HepG2 (cell line): ENCODE measurements around the gene RHBDL1. TPM values are rescaled to one million over a fixed set of nuclear protein-coding genes. Genes with fewer than 3 reads are reported as not detected.
A peak's percentile ranks its signal among the peaks of the same experiment; 100 is the strongest.

Experiments used
- CBFB ChIP-seq: sonication (generic); formaldehyde crosslinking; IDR thresholded peaks from 2 replicates; pipeline ENCODE4 v1.4.0; 2020; ENCODE audit warnings: missing genetic modification reagents
- ELF1 ChIP-seq: sonication (generic); formaldehyde crosslinking; IDR thresholded peaks from 2 replicates; pipeline ENCODE4 v1.4.0; 2020; ENCODE audit warnings: missing genetic modification reagents
- FOSL2 ChIP-seq: sonication (generic); formaldehyde crosslinking; IDR thresholded peaks from 2 replicates; pipeline ENCODE4 v1.4.0; 2020; ENCODE audit warnings: missing genetic modification reagents
- JUND ChIP-seq: sonication (generic); formaldehyde crosslinking; IDR thresholded peaks from 2 replicates; pipeline ENCODE4 v1.8.0; 2022; ENCODE audit warnings: mild to moderate bottlenecking, missing genetic modification reagents
- LCORL ChIP-seq, 2 experiments: fragments of 450-650 bp in 1 of 2; sonication (generic) in 1 of 2; formaldehyde crosslinking in 1 of 2; IDR thresholded peaks; 2 replicates each; pipeline versions ENCODE4 v1.5.0 to v1.6.1; 2017 to 2020; ENCODE audit warnings: antibody characterized with exemption in 1 of 2, missing genetic modification reagents in 1 of 2
- PATZ1 ChIP-seq: sonication (generic); formaldehyde crosslinking; IDR thresholded peaks from 2 replicates; pipeline ENCODE4 v1.4.0; 2020; ENCODE audit warnings: missing genetic modification reagents
- TBX3 ChIP-seq: fragments of 450-650 bp; IDR thresholded peaks from 2 replicates; pipeline ENCODE4 v1.6.1; 2017; ENCODE audit warnings: antibody characterized with exemption, mild to moderate bottlenecking, inconsistent platforms, borderline replicate concordance
- ZBTB43 ChIP-seq: sonication (generic); formaldehyde crosslinking; conservative IDR thresholded peaks from 2 replicates; pipeline ENCODE4 v1.4.0; 2020; ENCODE audit warnings: missing genetic modification reagents
- ZKSCAN8 ChIP-seq: IDR thresholded peaks from 2 replicates; pipeline ENCODE4 v1.6.1; 2016; ENCODE audit warnings: borderline replicate concordance, missing genetic modification reagents, missing compliant biosample characterization
- ZNF264 ChIP-seq: sonication (generic); formaldehyde crosslinking; IDR thresholded peaks from 2 replicates; pipeline ENCODE4 v1.4.0; 2020; ENCODE audit warnings: missing genetic modification reagents
- ZNF335 ChIP-seq: sonication (generic); formaldehyde crosslinking; IDR thresholded peaks from 2 replicates; pipeline ENCODE4 v1.4.0; 2020; ENCODE audit warnings: missing genetic modification reagents
- ZNF496 ChIP-seq: sonication (generic); formaldehyde crosslinking; IDR thresholded peaks from 2 replicates; pipeline ENCODE4 v1.8.1; 2023; ENCODE audit warnings: mild to moderate bottlenecking, moderate library complexity, missing genetic modification reagents; ENCODE audit not compliant: insufficient replicate concordance
- ZSCAN20 ChIP-seq: sonication (generic); formaldehyde crosslinking; IDR thresholded peaks from 2 replicates; pipeline ENCODE4 v1.4.0; 2020; ENCODE audit warnings: missing genetic modification reagents, mild to moderate bottlenecking, borderline replicate concordance
- polyA plus RNA-seq, 8 experiments: library from polyadenylated mRNA; depleted of rRNA in 3 of 8; stranded (reverse) in 7 of 8; unstranded in 1 of 8; fragments of >200 nt; fragmentation: Illumina TruSeq in 4 of 8; extraction: Trizol in 4 of 8; gene quantifications; 2 replicates each; pipeline versions ENCODE4 v1.2.1 to v1.2.3, GENCODE V29; 2011 to 2016; ENCODE audit warnings: low read depth in 4 of 8, missing spikeins in 1 of 8, mixed read lengths in 1 of 8; ENCODE audit not compliant: insufficient read depth in 1 of 8
- total RNA-seq, 5 experiments: library from RNA; depleted of rRNA; stranded (reverse); fragments of >200 nt; fragmentation: Illumina TruSeq; extraction: Trizol; gene quantifications; 2 replicates each; pipeline ENCODE4 v1.2.3, GENCODE V29; 2016; ENCODE audit warnings: low read depth in 1 of 5
- TF ChIP-seq, protein P1 (sequence below): sonication (generic); formaldehyde crosslinking; IDR thresholded peaks from 2 replicates; pipeline ENCODE4 v1.5.0; 2020; ENCODE audit warnings: mild to moderate bottlenecking, missing genetic modification reagents
- TF ChIP-seq, protein P2 (sequence below): sonication (generic); formaldehyde crosslinking; IDR thresholded peaks from 2 replicates; pipeline ENCODE4 v1.5.0; 2020; ENCODE audit warnings: missing genetic modification reagents
- TF ChIP-seq, protein P3 (sequence below): fragments of 450-650 bp; IDR thresholded peaks from 2 replicates; pipeline ENCODE4 v1.6.1; 2017; ENCODE audit warnings: mild to moderate bottlenecking
- TF ChIP-seq, protein P4 (sequence below): sonication (generic); formaldehyde crosslinking; IDR thresholded peaks from 2 replicates; pipeline ENCODE4 v1.5.0; 2020; ENCODE audit warnings: missing genetic modification reagents

Gene RHBDL1
- total and polyA plus RNA-seq, 2 of the 13 experiments (the other 11 are each of a cell fraction or from before 2014, with no cell fraction given) = 1.8 to 3.8 TPM

DNA sequence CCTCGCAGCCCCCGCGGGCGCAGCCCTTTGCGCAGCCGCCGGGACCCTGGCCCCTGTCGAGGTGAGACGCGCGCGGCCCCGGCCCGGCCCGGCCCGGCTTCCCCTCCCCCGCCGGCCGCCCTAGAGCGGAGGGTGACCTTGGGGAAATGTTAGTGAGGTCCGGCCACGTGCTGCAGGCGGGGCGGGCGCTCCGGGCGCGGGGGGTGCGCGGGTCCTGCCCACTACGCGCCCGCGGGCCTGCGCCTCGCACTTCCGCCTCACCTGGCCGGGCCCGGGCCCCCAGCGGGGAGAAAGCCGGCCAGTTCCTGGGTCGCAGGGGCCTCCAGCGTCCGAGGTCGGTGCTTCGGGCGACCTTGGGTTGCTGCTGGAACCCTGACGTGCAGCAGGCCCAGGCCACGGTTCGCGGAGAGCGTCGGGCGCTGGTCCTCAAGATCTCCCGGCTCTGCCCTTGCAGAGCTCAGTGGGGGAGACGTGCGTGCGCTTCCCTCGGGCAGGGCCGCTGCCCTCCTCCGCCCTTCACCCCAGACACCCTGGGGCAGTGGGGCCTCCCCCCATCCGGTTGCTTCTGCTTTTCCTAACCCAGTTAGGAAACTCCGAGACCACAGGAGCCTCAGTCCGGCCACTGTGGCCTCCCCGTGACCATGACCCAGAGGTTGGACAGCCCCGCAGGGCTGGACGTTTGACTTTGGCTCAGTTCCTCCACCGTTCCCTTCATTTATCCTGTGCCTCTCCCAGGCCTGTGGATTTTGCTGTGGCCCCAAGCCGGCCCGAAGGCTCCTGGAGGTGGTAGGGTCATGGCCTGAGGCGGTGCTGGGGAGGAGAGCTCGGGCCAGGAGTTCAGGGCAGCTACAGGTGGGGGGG is 33.1 kb upstream of the RHBDL1 start (continued):
- TF ChIP-seq ZBTB43 (CRISPR knock-in tag) = peak; percentile 27; the same call in 1 of the 2 replicates
- TF ChIP-seq TBX3 = no peak
- no peak for TF ChIP-seq ZKSCAN8
- no peak; the same call in 1 of the 2 replicates for TF ChIP-seq FOSL2
- TF ChIP-seq, protein P1, sequence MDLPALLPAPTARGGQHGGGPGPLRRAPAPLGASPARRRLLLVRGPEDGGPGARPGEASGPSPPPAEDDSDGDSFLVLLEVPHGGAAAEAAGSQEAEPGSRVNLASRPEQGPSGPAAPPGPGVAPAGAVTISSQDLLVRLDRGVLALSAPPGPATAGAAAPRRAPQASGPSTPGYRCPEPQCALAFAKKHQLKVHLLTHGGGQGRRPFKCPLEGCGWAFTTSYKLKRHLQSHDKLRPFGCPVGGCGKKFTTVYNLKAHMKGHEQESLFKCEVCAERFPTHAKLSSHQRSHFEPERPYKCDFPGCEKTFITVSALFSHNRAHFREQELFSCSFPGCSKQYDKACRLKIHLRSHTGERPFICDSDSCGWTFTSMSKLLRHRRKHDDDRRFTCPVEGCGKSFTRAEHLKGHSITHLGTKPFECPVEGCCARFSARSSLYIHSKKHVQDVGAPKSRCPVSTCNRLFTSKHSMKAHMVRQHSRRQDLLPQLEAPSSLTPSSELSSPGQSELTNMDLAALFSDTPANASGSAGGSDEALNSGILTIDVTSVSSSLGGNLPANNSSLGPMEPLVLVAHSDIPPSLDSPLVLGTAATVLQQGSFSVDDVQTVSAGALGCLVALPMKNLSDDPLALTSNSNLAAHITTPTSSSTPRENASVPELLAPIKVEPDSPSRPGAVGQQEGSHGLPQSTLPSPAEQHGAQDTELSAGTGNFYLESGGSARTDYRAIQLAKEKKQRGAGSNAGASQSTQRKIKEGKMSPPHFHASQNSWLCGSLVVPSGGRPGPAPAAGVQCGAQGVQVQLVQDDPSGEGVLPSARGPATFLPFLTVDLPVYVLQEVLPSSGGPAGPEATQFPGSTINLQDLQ (CRISPR knock-in tag) = peak; percentile 87; the same call in 1 of the 2 replicates
- peak; percentile 78 for TF ChIP-seq PATZ1 (CRISPR knock-in tag)
- TF ChIP-seq LCORL (IDR thresholded peaks at IDR 0.05) = no peak
- peak; percentile 68 for TF ChIP-seq LCORL (CRISPR knock-in tag; IDR thresholded peaks at IDR 0.05)
- 0 out of 2 replicates have a peak, but pooled peaks have one; percentile 30 for TF ChIP-seq ZNF264 (CRISPR knock-in tag)
- no peak for TF ChIP-seq CBFB (CRISPR knock-in tag)
- 0 out of 2 replicates have a peak, but pooled peaks have one; percentile 69 for TF ChIP-seq ZSCAN20 (CRISPR knock-in tag)
- no peak for TF ChIP-seq ZNF335 (CRISPR knock-in tag)
- TF ChIP-seq, protein P2, sequence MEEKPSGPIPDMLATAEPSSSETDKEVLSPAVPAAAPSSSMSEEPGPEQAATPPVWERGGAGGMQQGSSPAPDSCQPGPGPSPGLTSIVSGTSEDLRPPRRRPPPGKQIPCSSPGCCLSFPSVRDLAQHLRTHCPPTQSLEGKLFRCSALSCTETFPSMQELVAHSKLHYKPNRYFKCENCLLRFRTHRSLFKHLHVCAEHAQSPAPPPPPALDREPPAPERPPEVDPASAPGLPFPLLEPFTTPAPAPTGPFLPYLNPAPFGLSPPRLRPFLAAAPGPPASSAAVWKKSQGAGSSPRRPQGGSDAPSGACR (CRISPR knock-in tag) = no peak
- no peak for TF ChIP-seq JUND (CRISPR knock-in tag)
- TF ChIP-seq ZNF496 (CRISPR knock-in tag) = no peak
- peak; percentile 78 for TF ChIP-seq ELF1 (CRISPR knock-in tag)
- TF ChIP-seq, protein P3, sequence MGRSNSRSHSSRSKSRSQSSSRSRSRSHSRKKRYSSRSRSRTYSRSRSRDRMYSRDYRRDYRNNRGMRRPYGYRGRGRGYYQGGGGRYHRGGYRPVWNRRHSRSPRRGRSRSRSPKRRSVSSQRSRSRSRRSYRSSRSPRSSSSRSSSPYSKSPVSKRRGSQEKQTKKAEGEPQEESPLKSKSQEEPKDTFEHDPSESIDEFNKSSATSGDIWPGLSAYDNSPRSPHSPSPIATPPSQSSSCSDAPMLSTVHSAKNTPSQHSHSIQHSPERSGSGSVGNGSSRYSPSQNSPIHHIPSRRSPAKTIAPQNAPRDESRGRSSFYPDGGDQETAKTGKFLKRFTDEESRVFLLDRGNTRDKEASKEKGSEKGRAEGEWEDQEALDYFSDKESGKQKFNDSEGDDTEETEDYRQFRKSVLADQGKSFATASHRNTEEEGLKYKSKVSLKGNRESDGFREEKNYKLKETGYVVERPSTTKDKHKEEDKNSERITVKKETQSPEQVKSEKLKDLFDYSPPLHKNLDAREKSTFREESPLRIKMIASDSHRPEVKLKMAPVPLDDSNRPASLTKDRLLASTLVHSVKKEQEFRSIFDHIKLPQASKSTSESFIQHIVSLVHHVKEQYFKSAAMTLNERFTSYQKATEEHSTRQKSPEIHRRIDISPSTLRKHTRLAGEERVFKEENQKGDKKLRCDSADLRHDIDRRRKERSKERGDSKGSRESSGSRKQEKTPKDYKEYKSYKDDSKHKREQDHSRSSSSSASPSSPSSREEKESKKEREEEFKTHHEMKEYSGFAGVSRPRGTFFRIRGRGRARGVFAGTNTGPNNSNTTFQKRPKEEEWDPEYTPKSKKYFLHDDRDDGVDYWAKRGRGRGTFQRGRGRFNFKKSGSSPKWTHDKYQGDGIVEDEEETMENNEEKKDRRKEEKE = no peak
- TF ChIP-seq, protein P4, sequence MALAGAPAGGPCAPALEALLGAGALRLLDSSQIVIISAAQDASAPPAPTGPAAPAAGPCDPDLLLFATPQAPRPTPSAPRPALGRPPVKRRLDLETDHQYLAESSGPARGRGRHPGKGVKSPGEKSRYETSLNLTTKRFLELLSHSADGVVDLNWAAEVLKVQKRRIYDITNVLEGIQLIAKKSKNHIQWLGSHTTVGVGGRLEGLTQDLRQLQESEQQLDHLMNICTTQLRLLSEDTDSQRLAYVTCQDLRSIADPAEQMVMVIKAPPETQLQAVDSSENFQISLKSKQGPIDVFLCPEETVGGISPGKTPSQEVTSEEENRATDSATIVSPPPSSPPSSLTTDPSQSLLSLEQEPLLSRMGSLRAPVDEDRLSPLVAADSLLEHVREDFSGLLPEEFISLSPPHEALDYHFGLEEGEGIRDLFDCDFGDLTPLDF = 0 out of 2 replicates have a peak, but pooled peaks have one; percentile 46
